Erythroblast (primary cell): ENCODE measurements around the gene CPED1.

Experiments
- GATA1 ChIP-seq: IDR thresholded peaks from 2 replicates; pipeline ENCODE4 v1.6.1; 2011; ENCODE audit warnings: low read depth, mild to moderate bottlenecking, control low read depth, low read length, moderate library complexity
- POLR2A ChIP-seq: IDR thresholded peaks from 2 replicates; pipeline ENCODE4 v1.6.1; 2011; ENCODE audit warnings: mild to moderate bottlenecking, low read length

DNA sequence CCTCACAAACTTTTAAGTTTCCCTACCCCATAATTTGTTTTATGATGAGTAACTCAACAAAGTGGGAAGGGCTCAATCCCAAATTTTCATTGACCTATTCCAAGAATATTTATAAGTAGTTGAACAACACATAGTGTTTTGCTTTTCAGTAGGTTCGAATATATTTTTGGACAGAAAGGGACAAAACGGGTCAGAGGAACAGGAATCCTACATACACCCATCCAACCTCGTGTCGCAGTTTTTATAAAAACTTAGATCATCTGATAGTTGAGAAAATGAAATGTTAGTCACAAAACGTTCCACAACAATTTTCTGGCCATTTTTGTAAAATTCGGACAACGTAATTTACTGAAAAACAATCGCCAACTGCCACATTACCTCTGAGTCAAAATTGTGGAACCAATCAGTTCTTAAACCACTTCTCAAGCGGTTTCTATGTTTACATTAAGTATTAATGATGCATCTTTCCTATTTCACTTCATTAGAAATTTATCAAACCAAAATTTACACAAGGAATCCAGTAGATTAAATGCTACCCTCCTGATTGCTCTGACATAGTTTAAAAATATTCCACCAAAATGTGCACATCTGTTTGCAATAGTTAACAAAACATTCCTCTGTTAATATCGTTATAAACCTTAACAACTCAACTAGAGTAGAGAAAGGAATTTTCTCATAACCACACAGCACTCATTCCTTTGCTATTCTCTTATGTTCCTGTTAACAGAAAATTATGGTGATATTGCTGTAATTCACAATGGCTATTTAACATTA lies 346.6 kb downstream of the CPED1 start:
- TF ChIP-seq POLR2A (no peak), GATA1 (no peak)
